D721Med (cell line): ENCODE results near the gene RGP1.

ENCODE experiments used
- DNase-seq: peaks from one replicate; pipeline ENCODE4 v3.0.0; 2011; ENCODE audit warnings: low spot score; ENCODE audit not compliant: insufficient read length
- FAIRE-seq: peaks from 2 replicates; lab custom pipeline; 2011; peaks lifted over from hg19 to GRCh38; lab: Jason Lieb, UNC
- CTCF ChIP-seq: IDR thresholded peaks from 2 replicates; pipeline ENCODE4 v1.5.1; 2012; ENCODE audit warnings: mild to moderate bottlenecking, control low read depth; ENCODE audit not compliant: insufficient read depth; ENCODE audit errors: missing control alignments

The RGP1 gene

GRCh38 chr9:35759795-35760194 lies 10.7 kb downstream of the RGP1 start:
- no peak for FAIRE-seq
- TF ChIP-seq CTCF, result no peak
- no peak for DNase-seq

GRCh38 chr9:35760651-35761050 lies 11.6 kb downstream of the RGP1 start:
- DNase-seq (no peak), FAIRE-seq (no peak)
- no peak for TF ChIP-seq CTCF

GRCh38 chr9:35763181-35763580 lies 14.1 kb downstream of the RGP1 start:
- DNase-seq (no peak), FAIRE-seq (no peak)
- TF ChIP-seq CTCF, result no peak

GRCh38 chr9:35763803-35764202 lies 14.7 kb downstream of the RGP1 start:
- DNase-seq, result no peak
- no peak for TF ChIP-seq CTCF
- FAIRE-seq, result no peak

- DNase-seq (no peak), FAIRE-seq (no peak)
Measured at GRCh38 chr9:35766997-35767396, 17.9 kb downstream of the RGP1 start.

GRCh38 chr9:35767458-35767857 lies 18.4 kb downstream of the RGP1 start:
- no peak for DNase-seq
- no peak for TF ChIP-seq CTCF
- no peak for FAIRE-seq

More at GRCh38 chr9:35766997-35767396, 17.9 kb downstream of the RGP1 start:
- no peak for TF ChIP-seq CTCF

GRCh38 chr9:35769763-35770162 lies 20.7 kb downstream of the RGP1 start:
- no peak for FAIRE-seq
- TF ChIP-seq CTCF, result no peak
- DNase-seq, result no peak
